ENCODE data around the gene PICALM. TPM values are rescaled to one million over a fixed set of nuclear protein-coding genes. Genes with fewer than 3 reads are reported as not detected.

The PICALM gene
- total RNA-seq, 4 donors from 2014 or later: 198 to 320 (median 220) TPM

Other genes with a start within 250 kb of the PICALM start
- gene CCDC83, start 213.7 kb downstream of the PICALM start, total RNA-seq: not detected
- 10 to 100 TPM; 25.5 to 46.0 (median 33.0) TPM for gene EED, start 175.7 kb upstream of the PICALM start, total RNA-seq
- gene HIKESHI, start 233.2 kb upstream of the PICALM start, total RNA-seq: 10 to 100 TPM; 32.9 to 53.6 (median 36.9) TPM